ENCODE measurements around the gene LETM1.

DNA sequence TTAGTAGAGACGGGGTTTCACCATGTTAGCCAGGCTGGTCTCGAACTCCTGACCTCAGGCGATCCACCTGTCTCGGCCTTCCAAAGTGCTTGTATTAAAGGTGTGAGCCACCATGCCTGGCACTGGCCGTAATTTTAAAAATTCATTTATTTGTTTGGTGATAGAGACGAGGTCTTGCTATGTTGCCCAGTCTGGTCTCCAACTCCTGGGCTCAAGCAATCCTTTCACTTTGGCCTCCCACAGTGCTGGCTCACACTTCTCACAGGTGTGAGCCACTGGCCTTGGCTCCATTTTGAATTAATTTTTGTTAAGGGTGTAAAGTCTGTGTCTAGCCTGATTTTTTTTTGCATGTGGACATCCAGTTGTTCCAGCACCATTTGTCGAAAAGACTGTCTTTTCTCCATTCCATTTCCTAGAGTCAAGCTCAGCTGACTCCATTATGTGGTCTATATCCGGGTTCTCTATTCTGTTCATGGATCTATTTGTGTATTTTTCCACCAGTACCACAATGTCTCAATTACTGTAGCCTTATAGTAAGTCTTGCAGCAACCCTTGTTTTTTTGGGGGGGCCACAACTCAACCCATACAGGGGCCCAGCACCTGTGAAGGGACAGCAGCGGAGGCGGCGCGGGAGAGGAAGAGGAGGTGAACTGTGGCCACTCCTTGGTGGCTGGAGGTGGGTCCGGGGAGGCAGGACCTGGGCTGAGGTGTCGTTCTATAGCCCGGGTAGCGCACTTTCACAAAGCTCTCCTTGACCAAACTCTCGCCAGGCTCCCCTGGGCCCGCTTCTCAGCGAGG lies 13.8 kb upstream of the LETM1 start:
- TF ChIP-seq POLR2A (IDR thresholded peaks at IDR 0.05; ENCODE audit: borderline replicate concordance, extremely low read depth, insufficient read depth, insufficient read length): no peak
- no peak for TF ChIP-seq EZH2 (IDR thresholded peaks at IDR 0.05)
- no peak for TF ChIP-seq CTCF (IDR thresholded peaks at IDR 0.05 in 2 of 3, conservative IDR thresholded peaks at IDR 0.05 in 1 of 3; ENCODE audit: borderline replicate concordance in 1 of 3, insufficient read depth in 1 of 3, low read depth in 2 of 3, low read length in 2 of 3)
- no peak for TF ChIP-seq YY1 (IDR thresholded peaks at IDR 0.05; ENCODE audit: extremely low read depth, insufficient replicate concordance, low read depth, low read length)
- TF ChIP-seq, protein P1, sequence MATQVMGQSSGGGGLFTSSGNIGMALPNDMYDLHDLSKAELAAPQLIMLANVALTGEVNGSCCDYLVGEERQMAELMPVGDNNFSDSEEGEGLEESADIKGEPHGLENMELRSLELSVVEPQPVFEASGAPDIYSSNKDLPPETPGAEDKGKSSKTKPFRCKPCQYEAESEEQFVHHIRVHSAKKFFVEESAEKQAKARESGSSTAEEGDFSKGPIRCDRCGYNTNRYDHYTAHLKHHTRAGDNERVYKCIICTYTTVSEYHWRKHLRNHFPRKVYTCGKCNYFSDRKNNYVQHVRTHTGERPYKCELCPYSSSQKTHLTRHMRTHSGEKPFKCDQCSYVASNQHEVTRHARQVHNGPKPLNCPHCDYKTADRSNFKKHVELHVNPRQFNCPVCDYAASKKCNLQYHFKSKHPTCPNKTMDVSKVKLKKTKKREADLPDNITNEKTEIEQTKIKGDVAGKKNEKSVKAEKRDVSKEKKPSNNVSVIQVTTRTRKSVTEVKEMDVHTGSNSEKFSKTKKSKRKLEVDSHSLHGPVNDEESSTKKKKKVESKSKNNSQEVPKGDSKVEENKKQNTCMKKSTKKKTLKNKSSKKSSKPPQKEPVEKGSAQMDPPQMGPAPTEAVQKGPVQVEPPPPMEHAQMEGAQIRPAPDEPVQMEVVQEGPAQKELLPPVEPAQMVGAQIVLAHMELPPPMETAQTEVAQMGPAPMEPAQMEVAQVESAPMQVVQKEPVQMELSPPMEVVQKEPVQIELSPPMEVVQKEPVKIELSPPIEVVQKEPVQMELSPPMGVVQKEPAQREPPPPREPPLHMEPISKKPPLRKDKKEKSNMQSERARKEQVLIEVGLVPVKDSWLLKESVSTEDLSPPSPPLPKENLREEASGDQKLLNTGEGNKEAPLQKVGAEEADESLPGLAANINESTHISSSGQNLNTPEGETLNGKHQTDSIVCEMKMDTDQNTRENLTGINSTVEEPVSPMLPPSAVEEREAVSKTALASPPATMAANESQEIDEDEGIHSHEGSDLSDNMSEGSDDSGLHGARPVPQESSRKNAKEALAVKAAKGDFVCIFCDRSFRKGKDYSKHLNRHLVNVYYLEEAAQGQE (IDR thresholded peaks at IDR 0.05; ENCODE audit: low read depth): no peak
